HS-5 (cell line): Measurements from ENCODE around the gene FBXO47.
"Not testable (repeated sequence)": the region's sequence is repeated elsewhere in the genome, so short reads cannot be mapped to it uniquely, and the experiment has no call there.

Source experiments
- DNase-seq: peaks from one replicate; pipeline ENCODE4 v3.0.0-alpha.2; 2012; ENCODE audit warnings: low read depth

The FBXO47 gene

DNA sequence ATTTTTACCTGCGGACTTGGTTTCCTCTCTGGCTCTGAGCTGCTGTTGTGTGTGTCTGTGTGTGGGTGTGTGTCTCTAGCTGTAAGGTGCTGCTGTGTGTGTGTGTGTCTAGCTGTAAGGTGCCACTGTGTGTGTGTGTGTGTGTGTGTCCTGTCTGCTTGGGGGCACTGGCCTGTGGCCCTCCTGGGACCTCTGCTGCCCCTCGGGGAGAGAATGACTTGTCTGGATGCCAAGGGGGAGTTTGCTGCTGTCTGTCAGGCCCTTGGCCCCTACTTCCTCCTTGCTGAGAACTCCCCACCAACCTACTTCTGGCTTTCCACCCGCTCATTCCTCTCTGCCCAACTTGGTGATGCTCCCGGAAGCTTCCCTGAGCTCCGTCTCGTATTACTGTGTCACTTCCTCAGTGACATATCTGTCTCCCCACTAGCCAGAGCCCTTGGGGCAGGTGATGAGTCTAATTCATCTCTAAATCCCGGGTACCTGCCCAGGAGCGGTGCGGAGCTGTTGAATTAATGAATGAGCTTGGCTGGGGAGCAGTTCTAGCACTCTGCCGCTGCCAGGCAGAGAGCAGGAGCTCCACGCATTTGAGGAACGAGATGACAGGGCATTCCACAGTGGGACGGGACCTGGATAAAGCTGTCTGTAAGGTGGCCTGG is 45.3 kb downstream of the FBXO47 start:
- DNase-seq = no peak

DNA sequence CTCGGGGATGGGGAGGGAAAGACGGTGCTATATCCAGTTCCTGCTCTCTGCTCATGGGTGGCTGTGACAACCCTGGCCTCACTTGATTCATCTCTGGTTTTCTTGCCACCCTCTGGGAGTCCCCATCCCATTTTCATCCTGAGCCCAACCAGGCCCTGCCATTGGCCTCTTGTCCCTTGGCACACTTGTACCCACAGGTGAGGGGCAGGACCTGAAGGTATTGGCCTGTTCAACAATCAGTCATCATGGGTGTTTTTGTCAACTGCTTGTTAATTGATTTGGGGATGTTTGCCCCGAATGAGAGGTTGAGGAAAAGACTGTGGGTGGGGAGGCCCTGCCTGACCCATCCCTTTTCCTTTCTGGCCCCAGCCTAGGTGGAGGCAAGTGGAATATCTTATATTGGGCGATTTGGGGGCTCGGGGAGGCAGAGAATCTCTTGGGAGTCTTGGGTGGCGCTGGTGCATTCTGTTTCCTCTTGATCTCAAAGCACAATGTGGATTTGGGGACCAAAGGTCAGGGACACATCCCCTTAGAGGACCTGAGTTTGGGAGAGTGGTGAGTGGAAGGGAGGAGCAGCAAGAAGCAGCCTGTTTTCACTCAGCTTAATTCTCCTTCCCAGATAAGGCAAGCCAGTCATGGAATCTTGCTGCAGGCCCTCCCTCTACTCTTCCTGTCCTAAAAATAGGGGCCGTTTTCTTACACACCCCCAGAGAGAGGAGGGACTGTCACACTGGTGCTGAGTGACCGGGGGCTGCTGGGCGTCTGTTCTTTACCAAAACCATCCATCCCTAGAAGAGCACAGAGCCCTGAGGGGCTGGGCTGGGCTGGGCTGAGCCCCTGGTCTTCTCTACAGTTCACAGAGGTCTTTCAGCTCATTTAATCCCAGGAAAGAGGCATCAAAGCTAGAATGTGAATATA is 46.6 kb downstream of the FBXO47 start:
- DNase-seq = no peak

DNA sequence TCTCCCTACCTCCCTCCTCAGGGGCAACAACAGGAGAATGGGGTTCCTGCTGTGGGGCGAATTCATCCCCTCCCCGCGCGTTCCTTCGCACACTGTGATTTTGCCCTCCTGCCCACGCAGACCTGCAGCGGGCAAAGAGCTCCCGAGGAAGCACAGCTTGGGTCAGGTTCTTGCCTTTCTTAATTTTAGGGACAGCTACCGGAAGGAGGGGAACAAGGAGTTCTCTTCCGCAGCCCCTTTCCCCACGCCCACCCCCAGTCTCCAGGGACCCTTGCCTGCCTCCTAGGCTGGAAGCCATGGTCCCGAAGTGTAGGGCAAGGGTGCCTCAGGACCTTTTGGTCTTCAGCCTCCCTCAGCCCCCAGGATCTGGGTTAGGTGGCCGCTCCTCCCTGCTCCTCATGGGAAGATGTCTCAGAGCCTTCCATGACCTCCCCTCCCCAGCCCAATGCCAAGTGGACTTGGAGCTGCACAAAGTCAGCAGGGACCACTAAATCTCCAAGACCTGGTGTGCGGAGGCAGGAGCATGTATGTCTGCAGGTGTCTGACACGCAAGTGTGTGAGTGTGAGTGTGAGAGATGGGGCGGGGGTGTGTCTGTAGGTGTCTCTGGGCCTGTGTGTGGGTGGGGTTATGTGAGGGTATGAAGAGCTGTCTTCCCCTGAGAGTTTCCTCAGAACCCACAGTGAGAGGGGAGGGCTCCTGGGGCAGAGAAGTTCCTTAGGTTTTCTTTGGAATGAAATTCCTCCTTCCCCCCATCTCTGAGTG is 47.7 kb downstream of the FBXO47 start:
- DNase-seq = no peak

DNA sequence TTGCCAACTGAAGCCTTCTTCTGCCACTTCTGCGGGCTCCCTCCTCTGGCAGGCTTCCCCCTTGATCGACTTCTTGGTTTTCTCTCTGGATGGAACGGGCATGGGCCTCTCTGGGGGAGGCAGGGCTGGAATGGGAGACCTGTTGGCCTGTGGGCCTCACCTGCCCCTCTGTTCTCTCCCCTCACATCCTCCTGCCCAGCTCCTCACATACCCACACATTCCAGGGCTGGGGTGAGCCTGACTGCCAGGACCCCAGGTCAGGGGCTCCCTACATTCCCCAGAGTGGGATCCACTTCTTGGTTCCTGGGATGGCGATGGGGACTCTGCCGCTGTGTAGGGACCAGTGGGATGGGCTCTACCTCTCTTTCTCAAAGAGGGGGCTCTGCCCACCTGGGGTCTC is 48.3 kb downstream of the FBXO47 start:
- no peak for DNase-seq

DNA sequence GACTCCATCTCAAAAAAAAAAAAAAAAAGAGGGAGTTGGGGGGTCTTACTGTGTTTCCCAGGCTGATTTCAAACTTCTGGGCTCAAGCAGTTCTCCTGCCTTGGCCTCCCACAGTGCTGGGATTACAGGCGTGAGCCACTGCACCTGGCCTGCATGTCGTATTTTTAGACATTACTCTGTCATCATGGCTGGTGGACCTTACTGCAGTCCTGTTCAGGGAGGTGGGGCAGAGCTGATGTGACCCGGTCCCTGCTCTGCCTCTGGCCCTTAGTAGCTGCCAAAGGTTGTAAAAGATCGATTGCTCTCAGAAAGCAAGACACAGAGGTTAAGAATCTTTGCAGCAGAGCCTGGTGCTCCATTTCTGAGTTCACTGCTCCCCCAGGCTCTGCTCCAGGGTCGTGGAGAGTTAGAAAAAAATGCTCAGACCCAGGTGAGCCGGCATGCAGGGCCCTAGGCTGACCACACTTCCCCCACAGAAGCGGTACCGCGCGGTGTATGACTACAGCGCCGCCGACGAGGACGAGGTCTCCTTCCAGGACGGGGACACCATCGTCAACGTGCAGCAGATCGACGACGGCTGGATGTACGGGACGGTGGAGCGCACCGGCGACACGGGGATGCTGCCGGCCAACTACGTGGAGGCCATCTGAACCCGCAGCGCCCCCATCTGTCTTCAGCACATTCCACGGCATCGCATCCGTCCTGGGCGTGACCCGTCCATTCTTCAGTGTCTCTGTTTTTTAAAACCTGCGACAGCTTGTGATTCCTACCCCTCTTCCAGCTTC is 48.9 kb downstream of the FBXO47 start:
- no peak for DNase-seq

DNA sequence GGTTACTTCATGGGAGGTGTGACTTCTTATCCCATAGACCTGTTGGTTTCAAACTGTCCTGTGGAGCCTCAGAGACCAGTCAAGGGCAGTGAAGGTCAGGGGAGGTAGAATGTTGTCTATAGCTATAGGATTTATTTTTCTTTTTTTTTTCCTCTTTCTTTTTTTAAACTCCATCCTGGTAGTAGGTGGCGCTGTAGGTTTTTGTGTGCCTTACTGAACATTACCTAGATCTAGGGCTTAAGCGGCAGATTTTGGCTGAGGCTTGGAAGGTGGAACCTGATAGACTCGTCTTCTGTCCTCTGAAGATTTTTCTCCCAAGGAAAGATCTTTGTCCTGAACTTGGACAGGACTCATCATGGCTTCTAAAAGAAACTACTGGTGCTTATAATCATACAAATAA is 49.9 kb downstream of the FBXO47 start:
- DNase-seq = no peak

DNA sequence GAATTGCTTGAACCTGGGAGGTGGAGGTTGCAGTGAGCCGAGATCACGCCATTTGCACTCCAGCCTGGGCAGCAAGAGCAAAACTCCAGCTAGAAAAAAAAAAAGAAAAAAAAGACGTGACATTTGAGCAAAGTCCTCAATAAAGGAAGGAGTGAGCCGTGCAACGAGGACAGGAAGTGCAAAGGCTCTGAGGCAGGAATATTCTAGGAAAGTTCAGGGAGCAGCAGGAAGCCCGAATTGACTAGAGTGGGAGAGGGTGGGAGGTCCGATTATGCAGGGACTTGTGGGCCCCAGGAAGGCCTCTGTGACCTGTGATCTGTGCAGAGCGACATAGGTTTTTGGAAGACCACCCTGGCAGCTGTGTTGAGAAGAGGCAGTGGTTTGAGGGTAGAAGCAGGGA is 50.4 kb downstream of the FBXO47 start:
- no peak for DNase-seq

DNA sequence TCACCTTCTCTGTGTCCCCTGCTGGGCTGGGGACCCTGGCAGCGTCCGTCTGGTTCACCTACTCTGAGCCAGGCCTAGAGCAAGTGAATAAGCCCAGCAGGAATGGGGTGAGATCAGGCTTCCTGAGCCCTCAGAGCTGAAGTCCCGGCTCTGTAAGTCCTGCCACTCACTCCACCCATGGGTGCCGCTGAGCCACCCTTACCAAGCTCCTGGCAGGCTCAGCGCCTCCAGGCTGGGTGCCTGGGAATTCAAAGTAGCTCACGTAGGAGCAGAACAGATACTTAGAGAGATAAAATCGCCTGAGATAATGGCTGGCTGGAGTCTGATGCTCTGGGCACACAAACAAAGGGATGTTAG is 51.6 kb downstream of the FBXO47 start:
- no peak for DNase-seq

DNA sequence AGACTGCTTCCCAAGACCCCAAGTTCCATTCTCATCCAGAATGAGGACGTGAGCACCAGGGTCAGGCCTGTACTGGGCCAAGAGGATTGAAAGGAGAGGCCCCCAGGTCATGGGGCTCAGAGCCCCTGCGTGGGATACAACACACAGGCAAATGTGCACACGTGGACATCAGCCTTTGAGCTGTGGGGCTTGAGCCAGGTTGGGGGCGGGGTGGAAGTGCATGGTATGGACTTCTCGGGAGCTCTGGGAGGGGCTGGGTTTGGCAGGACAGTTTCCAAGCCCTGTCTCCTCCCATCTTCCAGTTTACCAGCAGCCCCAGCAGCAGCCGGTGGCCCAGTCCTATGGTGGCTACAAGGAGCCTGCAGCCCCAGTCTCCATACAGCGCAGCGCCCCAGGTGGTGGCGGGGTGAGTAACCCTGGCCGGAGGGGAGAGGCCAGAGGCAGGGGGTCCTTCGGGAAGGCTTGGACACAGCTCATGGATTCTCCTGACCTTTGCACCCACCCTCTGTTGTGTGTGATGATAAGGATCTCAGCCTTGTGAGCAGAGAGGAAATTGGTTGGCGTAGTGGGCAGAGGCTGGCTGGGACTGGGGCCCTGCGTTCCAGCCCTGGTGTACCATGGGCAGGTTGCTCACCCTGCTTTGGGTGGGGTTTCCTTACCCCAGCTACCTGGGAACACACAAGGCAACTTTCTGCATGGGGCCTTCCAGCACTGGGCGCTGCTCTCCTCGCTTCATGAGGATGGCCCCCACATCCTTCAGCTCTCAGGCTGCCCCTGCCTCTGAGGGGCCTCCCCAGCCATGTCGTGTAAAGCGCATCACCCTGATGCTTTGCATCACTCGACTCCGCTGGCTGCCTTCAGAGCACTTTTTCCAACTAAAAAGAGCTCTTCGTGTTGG is 52.2 kb downstream of the FBXO47 start:
- no peak for DNase-seq

DNA sequence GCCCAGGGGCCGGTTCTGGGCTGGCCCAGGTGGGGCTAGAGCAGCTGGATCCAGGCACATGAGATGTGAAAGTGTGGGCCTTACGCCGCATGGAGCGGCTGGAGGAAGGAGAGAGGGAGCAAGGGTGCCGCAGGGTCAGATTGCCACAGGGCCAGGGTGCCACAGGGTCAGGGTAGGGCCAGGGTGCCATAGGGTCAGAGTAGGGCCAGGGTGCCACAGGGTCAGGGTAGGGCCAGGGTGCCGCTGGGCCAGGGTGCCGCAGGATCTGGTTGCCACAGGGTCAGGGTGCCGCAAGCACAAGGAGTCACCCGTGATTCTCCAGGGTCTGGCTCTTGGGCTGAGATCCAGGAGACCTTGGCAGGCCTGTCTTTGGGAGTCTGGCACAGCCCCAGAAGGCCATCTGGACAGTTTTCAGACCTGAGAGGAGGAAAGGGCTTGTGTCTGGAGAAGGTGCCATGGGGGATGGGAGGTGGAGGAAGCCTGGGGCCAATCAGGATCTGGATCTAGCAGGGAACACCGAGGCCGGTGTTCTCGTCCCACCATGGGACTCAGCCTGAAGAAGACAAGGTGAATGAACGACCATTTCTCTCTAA is 54.9 kb downstream of the FBXO47 start:
- no peak for DNase-seq

DNA sequence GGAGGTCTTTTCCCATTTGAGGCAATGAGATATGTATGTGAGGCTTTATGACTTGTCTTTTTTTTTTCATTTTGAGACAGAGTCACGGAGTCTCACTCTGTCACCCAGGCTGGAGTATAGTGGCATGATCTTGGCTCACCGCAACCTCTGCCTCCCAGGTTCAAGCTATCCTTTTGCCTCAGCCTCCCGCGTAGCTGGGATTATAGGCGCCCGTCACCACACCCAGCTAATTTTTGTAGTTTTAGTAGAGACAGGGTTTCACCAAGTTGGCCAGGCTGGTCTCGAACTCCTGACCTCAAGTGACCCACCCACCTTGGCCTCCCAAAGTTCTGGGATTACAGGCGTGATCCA is 55.5 kb downstream of the FBXO47 start:
- DNase-seq = not testable (repeated sequence)

DNA sequence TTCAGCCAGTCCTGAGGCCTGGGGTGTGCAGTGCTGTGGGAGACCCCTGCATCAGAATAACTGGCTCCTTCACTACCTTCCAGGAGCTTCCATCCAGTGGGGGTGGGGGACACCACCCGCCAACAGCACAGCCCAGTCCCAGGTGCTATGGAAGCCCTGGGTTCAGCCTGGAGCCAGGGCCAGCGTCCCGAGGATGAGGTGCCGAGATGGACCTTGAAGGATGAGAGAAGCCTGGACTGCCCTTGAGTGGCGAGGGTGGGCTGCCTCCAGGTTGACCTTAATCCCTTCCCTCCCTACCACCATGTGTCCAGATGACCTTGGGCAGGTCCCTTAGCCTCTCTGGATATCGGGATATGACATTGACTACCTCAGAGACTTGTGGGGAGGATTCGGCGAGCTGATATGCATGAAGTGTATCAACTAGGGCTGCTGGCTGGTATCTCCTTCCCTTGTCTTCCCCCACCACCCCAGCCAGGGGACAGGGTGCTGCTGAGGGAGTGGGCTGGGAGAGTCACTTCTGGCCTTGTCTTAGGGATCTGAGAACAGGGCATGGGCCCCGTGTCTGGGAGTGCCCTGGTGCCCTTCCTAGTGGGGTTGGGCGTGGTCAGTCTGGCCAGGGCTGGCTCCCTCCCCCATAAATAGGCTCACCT is 56.0 kb downstream of the FBXO47 start:
- no peak for DNase-seq

DNA sequence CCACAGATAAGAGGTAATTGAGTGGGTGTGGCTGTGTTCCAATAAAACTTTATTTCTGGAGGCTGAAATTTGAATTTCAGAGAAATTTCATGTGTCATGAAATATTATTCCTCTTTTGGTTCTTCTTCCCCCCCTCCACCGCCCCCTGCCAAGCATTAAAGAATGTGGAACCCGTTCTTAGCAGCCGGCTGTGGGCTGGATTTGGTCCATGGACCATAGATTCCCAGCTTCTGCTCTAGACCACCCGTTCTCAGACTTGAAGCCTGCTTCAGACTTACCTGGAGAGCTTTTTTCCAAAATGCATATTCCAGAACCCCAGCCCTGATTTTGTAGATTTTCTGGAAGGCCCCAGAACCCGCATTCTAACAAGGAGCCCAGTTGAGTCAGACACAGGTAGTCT is 56.9 kb downstream of the FBXO47 start:
- DNase-seq = no peak

DNA sequence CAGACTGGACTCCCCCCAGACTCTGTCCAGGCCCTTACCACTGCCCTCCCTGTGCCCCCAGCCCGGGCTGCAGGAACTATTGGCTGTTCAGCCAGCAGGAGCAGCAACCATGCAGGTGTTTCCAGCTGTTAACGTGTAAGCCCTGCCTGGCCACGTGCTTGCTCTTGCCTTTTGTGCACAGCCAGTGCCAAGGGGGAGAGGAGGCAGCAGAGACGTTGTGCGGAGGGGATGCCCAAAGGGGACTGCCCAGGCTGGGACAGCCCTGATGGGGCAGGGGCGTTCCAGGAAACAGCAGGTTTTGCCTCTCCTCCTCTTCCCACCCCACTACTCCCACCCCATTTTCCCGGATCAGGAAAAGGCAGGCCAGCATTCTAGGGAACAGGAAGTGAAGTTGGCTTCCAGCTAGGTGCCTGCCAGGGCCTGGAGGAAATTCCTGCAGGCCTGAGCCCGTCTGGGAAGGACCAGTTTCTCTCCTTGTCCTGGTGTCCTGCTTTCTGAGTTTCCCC is 58.5 kb downstream of the FBXO47 start:
- no peak for DNase-seq

DNA sequence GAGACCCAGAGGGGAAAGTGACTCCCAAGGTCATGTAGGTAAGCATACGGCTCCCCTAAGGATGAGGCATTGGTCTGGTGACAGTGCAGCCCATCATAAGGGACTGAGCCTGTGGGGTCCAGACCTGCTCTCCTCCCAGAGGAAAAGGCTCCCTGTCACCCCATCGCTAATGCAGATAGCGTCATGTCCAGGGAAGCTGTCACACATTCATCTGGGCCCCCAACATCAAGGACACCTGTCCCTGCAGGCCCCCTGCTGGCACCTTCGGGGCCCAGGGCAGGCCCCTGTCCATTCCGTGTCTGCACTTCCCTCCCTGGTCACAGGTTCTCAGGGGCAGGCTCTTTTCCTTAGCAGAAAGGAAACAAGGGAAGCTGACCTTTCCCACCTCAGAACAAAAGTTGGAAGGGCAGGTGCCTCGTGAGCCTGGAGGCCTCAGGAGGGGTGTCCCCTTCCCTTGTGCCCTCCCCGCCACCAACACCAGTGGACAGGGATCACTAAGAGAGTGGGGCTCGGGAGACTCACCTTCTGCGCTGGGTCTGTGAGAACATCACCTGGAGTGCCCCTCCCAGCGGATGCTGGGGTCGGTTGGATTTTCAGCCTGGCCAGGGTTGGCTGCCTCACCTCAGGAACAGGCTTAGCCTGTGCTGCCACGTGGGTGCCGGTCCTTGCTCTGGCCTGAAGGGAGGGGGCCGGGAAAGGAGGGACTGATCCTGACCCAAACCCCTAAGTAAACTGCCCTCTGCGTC is 59.1 kb downstream of the FBXO47 start:
- DNase-seq = no peak

DNA sequence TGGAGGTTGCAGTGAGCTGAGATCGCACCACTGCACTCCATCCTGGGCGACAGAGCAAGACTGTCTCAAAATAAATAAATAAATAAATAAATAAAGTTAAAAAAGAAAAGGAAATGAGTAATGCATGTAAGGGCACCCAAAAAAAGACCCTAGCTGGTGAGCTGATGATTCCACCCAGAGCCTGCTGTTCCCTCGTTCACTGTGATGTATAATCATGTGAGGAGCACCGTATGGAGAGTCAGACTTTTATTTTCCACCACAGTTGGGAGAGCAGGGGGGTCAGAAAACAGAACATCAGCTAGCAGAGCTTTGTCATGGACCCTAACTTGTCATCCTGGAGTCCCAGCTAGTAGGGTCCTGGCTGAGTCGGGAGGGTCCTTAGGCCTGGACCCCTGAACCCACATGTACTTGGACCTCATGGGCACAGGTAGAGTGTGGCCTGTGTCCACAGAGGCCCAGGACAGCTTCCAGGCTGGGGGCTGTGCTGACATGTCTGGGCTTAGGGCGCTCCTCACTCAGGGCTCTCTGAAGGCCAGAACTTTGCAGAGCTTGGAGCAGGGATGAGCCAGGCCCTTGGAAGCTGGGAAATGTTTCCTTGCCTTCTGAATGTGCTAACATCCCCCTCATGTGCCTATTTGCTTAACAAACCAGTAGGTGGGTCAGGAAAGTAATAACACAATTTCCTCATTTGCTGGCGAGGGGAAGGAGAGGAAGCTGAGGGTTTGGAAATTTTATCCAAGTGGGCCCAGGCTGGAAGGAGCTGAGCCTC is 60.6 kb downstream of the FBXO47 start:
- no peak for DNase-seq

DNA sequence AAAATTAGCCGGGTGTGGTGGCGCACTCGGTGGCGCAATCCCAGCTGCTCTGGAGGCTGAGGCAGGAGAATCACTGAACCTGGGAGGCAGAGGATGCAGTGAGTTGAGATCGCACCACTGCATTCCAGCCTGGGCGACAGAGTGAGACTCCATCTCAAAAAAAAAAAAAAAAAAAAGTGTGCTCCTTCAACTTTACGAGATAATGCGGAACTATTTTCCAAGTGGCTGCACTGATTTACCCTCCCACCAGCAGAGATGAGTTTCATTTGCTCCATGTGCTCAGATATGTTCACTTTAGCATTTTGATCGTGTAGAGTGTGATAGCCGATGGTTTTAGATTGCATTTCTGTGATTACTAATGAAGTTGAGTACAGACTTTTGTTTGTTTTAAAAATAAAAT is 61.8 kb downstream of the FBXO47 start:
- DNase-seq = no peak

DNA sequence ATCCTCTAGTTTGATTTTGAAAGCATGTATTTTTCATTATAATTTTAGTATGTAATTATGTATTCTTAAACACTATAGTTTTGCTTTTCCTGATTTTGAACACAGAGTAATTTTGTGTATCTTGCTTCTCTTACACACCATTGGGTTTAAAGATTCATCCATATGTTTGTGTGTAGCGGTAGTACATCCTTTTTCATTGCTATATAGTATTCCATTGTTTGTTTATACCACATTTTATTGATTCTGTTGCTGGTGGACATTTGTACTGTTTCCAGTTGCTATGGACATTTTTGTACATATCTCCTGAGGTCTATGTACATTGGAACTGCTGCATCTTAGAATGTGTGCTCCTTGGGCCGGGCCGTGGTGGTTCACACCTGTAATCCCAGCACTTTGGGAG is 62.3 kb downstream of the FBXO47 start:
- no peak for DNase-seq

DNA sequence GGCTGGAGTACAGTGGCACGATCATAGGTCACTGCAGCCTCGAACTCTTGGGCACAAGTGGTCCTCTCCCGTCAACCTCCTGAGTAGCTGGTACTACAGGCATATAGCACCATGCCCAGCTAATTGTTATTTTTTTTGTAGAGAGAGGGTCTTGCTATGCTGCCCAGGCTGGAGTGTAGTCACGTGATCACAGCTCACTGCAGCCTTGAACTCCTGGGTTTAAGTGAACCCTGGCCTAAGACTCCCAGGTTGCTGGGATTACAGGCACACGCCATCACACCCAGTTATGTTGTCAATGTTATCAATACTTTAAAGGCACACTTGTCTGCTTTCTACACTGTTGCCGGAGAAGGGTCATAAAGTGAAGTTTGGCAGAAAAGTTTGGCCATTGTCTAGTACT is 63.8 kb downstream of the FBXO47 start:
- DNase-seq = no peak
